GM18517 (cell line): ENCODE measurements around the gene EIPR1.
"Not testable (repeated sequence)": the region's sequence is repeated elsewhere in the genome, so short reads cannot be mapped to it uniquely, and the experiment has no call there.

Source experiments
- ATAC-seq: cut with Tn5 transposase; IDR thresholded peaks from one replicate; pipeline ENCODE4 v1.9.1; 2021; ENCODE audit warnings: mild to moderate bottlenecking, moderate library complexity; ENCODE audit not compliant: unreplicated experiment

The EIPR1 gene

GRCh38 chr2:3291113-3291512 is 86.5 kb downstream of the EIPR1 start:
- ATAC-seq, result no peak

DNA sequence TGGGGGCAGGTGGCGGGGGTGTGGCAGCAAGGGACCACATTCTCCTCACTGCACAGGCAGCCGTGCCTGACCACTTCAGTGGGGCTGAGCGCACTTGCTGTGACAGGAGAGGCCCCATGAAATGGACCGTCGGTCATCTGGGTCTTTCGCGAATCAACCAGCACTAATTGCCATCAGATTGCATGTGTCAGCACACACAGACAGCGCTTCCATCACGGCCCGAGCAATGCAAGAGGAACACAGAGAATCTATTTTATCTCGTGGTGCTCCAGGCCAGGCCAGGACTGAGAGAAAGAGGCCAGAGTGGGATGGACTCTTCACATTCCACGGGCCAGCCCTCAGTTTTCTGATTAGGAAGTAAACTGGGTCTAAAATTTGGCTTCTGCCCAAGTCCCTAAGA is 87.0 kb downstream of the EIPR1 start:
- no peak for ATAC-seq

GRCh38 chr2:3289971-3290370 is 87.6 kb downstream of the EIPR1 start:
- ATAC-seq, result no peak

DNA sequence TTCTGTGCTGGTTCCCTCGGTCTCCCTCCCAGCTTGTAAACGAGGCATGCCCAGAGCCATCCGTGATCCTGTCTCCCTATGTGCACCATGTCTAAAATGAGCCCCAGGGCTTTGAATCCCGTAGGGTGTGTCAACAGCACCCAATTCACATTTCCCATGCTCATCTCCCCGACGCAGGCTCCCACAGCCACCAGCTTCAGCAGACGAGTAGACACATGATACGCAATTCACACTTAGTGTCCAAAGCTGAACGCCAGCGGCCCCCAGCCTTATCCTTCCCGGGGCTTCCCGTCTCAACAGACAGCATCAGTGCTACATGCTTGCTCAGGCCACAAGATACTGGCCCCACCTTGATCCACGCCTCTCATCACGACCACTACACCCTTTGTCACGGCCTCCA is 88.1 kb downstream of the EIPR1 start:
- ATAC-seq, result no peak

DNA sequence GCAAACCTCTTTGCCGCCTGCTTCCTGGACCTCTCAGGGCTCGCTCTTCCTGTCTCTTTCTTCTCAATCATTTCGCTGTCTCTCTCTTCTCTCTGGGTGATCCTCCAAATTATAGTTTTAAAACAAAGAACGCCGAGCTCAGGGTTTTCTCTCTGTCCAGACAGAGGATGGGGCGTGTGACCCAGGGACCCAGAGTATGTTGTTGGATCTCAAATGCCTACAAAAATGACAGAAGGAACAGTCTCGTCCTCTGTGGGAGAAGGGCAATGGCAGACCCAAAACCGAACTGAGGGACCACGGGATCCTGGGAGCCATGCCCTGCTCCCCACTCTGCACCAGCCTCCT is 88.5 kb downstream of the EIPR1 start:
- ATAC-seq, result no peak

DNA sequence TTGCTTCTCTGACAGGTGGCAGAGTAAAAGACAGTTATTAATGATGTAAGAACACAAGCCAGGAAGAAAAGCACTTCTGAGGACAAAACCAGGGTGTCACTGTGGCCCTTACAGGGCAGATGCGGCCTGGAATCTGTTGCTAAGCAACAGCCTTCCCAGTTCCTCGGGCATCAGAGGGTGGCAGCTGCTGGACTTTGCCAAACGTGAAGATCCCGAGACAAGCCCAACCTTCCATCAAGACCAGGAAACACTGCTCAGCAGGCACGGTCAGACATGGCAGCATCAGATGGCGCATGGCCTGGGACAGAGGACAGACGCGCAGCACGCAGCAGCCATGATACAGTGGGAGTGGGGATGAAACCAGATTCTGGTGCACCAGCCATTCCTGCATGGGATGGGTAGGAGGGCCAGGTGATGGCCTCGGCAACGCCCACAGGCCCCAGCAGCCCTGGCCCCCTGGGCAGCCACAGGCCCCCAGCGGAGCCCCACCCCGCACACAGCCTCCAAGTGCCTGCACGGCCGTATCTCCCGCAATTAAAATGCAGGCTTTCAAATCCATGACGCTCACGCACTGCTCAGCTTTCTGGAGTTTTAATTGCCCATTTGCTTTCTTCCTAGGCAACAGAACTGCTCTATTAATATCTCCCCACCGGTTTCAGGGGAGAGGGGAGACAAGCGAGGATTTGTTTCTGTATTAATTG is 89.0 kb downstream of the EIPR1 start:
- no peak for ATAC-seq

DNA sequence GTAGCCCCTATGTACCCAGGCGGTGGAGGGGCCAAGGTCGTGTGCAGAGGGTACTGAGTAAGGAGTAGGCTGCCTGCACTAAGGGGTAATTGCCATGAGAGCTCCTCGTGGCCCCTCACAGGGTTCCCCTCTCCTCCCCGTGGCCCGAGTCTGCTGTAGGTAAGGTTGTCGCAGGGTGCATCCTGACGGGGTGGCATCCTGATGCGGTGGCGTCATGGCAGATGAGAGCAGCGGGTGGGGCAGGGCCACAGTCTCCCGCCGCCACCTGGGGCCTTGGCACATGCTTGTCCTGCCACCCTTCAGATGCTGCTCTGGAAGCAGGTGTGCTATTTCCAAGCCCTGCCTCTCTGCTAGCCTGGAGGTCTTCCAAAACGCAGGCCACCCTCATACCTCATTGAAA is 89.7 kb downstream of the EIPR1 start:
- ATAC-seq, result no peak

GRCh38 chr2:3286646-3287036 is 91.0 kb downstream of the EIPR1 start:
- ATAC-seq, result not testable (repeated sequence)

- no peak for ATAC-seq
Observed at GRCh38 chr2:3285901-3286645, 91.5 kb downstream of the EIPR1 start.

GRCh38 chr2:3284657-3285630 is 92.7 kb downstream of the EIPR1 start:
- ATAC-seq, result no peak

GRCh38 chr2:3283876-3284656 is 93.6 kb downstream of the EIPR1 start:
- not testable (repeated sequence) for ATAC-seq

DNA sequence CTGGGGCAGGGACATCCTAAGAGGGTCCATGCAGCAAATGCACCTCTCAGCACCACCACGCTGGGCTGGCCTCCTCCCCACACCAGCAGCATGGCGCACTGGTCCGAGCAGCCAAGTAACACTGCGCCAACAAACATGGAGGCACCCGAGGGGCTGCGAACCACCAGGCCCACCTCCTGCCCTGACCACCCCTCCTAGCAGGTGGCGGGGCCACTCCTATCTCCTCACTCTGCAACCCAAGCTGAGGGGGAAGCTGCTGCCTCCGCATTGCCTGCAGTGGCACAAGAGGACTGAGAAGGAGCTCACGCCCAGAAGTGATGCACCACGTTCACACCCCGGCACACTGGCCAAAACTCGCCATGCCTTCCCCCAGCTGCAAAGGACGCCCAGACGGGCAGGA is 94.4 kb downstream of the EIPR1 start:
- ATAC-seq, result no peak

GRCh38 chr2:3282056-3282998 is 95.3 kb downstream of the EIPR1 start:
- ATAC-seq, result no peak

DNA sequence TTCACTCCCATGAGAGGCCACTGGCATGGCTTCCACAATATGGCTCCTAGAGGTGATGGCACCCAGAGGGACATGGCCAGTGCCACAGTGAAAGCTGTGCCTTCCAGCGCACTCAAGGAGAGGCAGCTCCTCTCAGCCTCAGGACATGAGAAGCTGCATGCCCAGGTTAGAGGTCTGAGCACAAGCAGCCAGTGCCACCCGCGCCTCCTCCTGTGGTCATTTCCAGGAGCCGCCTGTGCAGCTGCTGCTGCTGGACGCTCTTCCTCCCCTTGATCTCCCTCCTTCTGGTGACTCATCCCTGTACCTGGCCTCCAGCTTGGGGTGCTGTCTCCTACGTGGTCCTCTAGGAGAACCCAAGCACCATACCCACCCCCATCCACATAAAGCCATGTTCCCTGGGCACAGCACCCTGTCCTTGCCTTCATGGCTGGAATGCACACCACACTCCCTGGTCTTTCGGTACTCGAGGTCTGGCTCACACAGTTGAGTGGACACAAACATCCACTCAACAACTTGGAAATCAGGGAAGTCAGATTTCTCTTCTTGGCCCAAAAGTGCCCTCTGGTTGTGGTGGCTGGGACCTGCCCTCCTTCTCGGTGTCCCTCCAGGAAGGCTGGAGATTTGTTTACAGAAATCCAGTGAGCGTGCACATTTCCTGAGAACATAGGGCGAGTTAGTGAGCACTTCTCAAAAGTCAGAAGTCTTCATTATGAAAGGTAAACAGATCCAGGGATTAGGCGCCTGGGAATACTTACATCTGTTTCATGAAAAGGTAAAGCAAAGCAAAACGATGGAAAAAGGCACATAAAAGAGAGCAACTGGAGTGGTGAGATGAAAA is 96.7 kb downstream of the EIPR1 start:
- no peak for ATAC-seq

- ATAC-seq, result no peak
Observed at GRCh38 chr2:3280197-3280596, 97.4 kb downstream of the EIPR1 start.

- no peak for ATAC-seq
Observed at GRCh38 chr2:3279236-3279960, 98.2 kb downstream of the EIPR1 start.

- ATAC-seq, result no peak
Observed at GRCh38 chr2:3278521-3279218, 98.9 kb downstream of the EIPR1 start.
